ENCODE measurements around the gene EPHA8. TPM values are rescaled to one million over a fixed set of nuclear protein-coding genes. Genes with fewer than 3 reads are reported as not detected.
A peak's percentile ranks its signal among the peaks of the same experiment; 100 is the strongest.

EPHA8 gene
- total RNA-seq, 1 donor from 2014 or later, result not detected

DNA sequence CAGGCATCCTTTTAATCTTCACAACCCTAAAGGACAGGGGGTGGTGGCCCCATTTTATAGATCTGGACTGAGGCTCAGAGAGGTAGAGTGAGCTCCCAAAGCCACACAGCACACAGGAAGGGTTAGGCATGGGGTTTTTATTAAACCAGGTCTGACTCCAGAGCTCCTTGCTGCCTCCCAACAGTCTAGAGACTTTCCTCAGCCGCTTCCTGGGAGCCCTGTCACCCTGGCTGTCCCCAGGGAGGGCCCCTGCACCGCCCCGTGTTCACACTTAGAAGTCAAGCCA is 8.0 kb upstream of the EPHA8 start:
- intact Hi-C loops (cut with DNase I), result no loop called here
- no peak for DNase-seq
- no peak for ATAC-seq (ENCODE audit: poor library complexity)

DNA sequence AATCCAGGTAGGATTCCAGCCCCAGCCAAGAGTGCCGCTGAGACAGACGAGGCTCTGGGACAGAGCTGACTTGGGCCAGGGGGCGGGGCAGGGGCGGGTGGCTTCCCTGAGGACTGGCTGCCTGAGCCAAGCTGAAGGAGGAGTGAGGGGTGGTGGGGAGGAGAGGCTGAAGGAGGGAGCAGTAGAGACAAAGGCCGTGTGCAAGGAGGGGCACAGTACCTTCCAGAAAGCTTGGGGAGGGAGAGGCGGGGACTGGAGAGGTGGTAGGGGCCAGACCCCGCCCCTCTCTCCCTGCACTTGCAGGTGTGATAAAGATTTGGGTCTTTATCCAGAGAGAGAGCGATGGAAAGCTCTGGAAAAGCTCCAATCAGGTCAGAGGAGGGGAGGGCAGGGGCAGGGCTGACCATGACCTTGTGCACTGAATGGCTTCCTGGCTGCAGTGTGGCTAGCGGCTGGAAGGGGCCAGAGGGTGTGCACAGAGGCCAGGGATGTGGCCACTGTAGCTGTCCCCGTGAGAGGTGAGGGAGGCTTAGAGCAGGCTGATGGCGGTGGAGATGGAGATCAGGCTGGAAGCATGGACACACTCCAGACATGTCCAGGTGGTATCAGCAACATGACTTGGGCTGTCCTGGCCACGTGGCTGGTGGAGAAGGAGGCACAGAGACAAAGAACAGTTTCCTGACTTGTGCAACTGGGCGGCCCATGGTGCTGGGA is 6.7 kb upstream of the EPHA8 start:
- DNase-seq, result no peak
- intact Hi-C loops (cut with DNase I), result no loop called here
- no peak for ATAC-seq (ENCODE audit: poor library complexity)

DNA sequence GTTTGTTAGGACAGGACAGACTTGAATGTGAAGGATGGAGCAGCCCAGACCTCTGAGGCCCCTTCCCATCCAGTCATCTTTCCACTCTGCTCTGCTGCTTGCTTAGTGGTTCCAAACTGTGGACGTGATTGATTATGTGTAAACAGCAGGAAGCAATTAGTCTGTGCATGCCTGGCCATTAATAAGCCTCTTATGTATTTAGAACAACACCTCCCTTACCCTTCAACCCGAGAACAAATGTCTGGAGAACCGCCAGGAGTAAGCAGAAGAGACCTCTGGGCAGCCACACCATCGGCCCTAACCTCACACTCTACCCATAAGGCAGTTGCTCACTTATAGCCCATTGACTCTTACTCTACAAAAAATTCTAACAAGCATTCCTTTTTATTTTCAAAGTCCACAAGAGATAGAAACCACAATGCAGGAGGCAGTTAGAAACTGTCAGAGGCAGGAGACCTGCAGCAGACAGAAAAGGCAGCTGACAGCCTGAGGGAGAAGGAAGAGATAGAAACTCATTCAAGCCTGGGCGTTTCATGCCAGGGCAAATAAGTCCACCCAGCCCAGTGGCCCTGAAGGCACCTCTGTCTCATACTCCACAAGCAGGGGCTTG is 5.8 kb upstream of the EPHA8 start:
- intact Hi-C loops (cut with DNase I), result no loop called here
- DNase-seq (no peak), ATAC-seq (ENCODE audit: poor library complexity) (no peak)

DNA sequence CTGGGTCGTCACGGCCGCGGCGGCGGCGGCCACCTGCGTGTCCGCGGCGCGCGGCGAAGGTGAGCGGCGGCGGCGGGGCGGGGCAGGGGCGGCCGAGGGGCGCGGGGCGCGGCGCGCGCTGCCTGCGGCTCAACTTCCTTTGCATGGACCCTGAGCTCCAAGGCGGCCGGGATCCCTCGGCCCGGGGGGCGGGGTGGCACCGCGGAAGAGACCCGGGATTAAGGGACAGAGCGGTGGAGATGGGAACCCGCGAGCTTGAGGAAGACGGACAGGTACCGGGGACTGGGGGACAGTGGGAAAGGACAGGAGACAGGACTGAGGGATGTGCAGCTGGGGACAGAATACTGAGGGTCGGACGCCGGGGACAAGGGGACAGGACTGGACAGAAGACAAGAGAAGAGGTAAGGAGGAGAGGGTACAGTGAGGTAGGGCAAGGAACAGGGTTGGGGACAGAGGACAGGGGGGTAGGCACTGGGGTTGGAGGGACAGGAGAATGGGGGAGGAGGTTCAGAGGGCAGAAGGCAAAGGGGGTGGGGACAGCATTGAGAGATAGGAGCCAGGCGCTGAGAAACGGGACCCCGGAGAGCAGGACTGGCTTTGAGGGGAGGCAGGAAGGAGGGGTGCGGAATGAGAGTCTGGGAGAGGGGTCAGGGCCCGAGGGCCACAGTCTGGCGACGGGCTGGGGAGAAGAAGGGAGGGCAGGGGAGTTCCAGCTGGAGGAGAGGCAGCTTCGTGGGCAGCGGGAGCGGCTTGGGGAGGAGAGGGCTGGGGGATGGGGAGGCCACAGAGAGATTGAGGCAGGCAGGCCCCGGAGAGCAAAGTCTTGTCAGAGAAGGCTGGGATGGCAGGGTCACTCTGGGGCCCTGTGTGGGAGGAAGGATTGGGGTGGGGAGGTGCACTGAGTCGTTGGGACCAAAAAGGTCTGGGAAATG is 648 bp downstream of the EPHA8 start:
- ATAC-seq (ENCODE audit: poor library complexity) (no peak), DNase-seq (no peak)
- intact Hi-C loops (cut with DNase I), result no loop called here

DNA sequence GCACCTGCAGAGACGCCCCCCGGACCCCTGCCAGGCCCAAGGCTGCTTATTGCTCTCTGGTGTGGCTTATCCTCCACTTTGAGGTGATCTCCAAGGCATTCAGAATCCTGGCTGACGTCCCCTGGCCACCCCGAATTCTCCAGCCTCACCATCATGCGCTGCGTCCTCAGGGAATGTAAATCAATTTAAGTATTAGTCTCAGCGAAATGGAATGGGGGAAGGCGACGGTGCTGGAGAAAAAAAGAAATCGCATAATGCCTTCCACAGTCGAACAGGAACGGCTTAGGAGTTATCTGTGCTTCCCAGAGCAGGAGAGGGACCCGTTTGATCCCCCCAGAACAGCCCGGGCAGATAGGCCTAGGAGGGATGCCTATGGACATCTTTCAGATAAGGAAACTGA is 2.9 kb downstream of the EPHA8 start:
- intact Hi-C loops (cut with DNase I), result no loop called here
- DNase-seq (no peak), ATAC-seq (ENCODE audit: poor library complexity) (no peak)

DNA sequence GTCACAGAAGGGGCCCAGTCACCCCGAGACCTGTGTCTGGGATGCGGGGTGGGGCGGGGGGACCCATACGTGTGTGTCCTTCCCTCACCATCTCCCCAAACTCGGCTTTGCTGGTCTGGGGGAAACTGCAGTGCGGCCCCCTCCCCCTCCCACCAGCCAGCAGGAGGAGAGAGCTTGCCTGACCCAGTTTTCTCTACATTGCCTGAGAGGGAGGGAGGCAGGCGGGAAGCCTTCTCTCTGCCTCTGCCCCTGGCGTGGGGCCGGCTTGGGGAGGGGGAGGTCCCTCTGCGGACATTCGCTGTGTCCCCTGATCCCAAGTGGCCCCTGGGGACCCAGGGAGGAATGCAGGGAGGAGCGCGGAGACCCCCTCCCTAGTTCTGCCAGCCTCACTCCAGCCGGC is 3.9 kb downstream of the EPHA8 start:
- DNase-seq, result no peak
- intact Hi-C loops (cut with DNase I), result no loop called here
- ATAC-seq (ENCODE audit: poor library complexity), result no peak

DNA sequence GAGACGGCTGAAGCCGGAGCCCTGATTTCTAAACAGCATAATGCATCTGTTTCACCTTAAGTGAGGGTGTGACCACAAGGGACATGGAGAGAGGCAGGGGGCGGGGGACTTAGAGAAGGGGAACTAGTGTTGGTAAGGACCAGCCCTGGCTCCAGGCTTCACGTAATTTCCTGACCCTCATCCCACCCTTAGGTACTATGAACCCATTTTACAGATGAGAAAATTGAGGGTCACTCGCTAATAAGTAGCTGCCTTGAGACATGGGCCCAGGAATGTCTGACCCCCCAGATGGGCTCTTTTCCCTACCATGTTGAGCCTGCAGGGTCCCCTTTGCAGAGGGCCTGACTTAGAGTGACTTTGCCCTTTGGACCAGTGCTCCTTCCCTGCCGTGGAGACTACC is 4.7 kb downstream of the EPHA8 start:
- ATAC-seq (ENCODE audit: poor library complexity), result no peak
- intact Hi-C loops (cut with DNase I), result no loop called here
- DNase-seq, result no peak

DNA sequence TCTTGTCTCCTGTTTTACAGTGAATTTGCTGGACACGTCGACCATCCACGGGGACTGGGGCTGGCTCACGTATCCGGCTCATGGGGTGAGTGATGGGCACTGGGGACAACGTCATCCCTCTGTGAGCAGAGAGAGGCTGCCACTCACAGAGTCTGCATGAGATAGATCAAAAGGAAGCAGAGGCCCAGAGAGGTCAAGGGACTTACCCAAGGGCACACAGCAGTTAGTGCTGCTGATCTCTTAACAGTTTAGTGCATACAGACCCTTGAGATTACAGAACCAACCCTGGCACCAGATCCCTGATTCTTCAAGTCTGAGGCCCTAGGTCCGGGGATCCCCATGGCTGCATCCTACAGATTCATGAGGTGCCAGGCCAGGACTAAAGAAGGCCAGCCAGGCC is 6.0 kb downstream of the EPHA8 start:
- intact Hi-C loops (cut with DNase I), result no loop called here
- DNase-seq (no peak), ATAC-seq (ENCODE audit: poor library complexity) (no peak)

DNA sequence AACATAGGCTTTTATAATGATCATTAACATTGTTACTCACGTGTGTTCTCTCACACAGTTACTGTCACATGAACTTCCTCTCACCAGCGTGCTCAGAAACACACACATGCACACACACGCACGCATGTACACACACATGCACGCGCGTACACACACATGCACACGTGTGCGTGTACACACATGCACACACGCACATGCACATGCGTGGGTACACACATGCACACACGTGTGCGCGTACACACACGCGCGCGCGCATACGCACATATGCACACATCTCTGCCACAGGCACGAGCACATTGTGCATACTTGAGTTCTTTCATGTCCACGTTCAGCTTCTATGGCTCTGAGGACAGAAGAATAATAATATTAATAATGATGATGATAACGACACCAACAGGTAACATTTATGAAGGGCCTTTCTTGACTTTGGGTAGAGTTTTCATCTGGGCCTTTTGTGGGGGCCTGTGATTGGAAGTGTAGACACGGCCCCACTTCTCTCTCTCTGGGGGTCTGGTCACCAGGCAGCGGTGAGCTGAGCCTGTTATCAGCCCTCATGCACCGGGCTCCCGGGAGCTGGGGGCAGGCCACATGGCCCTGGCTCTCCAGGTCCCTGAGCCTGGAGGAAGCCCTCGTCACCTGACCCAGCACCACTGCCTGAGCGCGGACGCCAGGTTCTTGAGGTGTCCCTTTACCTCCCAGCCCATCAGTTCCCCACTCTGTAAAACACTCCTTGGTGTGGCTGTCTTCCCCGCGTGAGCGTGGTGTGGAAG is 7.0 kb downstream of the EPHA8 start:
- intact Hi-C loops (cut with DNase I), result no loop called here
- ATAC-seq (ENCODE audit: poor library complexity) (no peak), DNase-seq (no peak)

DNA sequence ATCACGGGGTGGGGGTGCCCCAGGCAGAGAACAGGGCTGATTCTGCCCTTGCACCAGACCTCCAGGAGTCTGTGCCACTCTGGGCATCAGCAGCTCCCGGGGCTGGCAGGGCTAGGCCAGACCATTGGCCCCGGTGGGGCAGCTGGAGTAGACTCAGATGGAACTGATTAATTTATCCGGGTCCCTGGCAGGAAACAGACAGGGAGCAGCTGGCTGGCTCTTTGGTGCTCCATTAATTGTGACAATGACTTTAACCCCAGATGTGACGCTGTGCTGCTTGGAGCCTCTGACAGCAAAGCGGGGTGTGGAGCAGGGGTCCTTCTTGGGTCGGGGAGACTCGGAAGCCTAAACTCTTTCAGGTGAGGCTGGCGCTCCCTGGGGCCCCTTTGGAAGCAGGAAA is 9.5 kb downstream of the EPHA8 start:
- no peak for ATAC-seq (ENCODE audit: poor library complexity)
- DNase-seq, result no peak
- intact Hi-C loops (cut with DNase I), result no loop called here

DNA sequence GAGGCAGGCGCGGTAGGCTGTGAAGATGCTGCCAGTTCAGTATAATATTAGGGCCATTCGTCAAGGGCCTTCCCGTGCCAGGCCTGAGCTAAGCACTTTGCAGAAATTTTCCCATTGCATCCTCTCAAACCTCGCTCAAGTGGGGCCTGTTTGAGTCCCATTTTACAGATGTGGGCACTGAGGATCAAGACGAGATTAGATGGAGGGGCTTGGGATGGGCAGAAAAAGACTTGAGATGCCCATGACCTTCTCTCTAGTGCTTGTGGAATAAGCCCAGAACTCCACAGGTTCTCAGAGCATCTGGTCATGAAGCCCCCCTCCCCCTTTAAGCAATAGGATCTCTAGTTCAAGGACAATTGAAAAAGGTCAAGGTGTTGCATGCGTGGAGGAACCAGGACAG is 9.9 kb downstream of the EPHA8 start:
- DNase-seq, result no peak
- no peak for ATAC-seq (ENCODE audit: poor library complexity)
- intact Hi-C loops (cut with DNase I), result no loop called here

DNA sequence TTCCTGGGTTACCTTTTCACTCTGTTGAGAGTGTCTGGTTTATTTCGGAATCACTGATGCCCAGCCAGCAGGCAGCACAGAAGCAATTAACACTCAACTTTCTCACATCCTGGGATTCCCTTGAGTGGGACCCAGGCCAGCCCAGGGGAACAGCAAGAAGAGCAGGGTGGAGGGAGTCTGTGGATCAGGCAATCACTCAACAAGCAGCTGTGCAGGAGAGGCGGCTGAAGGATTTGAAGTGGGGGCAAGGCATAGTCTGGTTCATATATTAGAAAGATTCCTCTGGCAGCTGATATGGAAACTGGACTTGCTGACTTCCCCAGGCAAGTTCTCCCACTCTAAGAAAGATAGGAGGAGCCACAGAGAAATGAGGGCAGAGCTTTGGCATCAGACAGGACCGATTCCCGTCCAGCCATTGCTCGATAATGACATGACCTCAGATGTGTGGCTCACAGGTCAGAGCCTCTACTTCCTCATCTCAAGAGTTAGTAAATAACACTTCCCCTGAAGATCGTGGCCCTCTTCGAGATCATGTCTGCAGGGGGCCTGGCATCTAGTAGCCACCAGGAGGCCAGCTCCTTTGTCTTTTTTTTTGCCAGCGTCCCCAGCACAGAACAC is 12.4 kb downstream of the EPHA8 start:
- peak; percentile 41 for ATAC-seq (ENCODE audit: poor library complexity)
- no peak for DNase-seq
- intact Hi-C loops (cut with DNase I), result no loop called here

DNA sequence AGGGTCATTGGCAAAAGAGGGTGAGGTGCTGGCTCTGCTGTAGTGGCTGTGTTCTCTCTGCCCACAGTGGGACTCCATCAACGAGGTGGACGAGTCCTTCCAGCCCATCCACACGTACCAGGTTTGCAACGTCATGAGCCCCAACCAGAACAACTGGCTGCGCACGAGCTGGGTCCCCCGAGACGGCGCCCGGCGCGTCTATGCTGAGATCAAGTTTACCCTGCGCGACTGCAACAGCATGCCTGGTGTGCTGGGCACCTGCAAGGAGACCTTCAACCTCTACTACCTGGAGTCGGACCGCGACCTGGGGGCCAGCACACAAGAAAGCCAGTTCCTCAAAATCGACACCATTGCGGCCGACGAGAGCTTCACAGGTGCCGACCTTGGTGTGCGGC is 12.9 kb downstream of the EPHA8 start:
- intact Hi-C loops (cut with DNase I), result no loop called here
- DNase-seq (no peak), ATAC-seq (ENCODE audit: poor library complexity) (no peak)

DNA sequence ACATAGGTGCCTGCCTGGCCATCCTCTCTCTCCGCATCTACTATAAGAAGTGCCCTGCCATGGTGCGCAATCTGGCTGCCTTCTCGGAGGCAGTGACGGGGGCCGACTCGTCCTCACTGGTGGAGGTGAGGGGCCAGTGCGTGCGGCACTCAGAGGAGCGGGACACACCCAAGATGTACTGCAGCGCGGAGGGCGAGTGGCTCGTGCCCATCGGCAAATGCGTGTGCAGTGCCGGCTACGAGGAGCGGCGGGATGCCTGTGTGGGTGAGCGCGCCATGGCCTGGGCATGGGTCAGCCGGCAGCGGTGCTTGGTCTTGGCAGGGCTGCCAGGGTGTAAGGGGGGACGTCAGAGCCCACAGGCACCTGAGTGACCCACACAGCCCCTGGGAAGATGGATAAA is 13.3 kb downstream of the EPHA8 start:
- ATAC-seq (ENCODE audit: poor library complexity) (no peak), DNase-seq (no peak)
- intact Hi-C loops (cut with DNase I), result no loop called here

DNA sequence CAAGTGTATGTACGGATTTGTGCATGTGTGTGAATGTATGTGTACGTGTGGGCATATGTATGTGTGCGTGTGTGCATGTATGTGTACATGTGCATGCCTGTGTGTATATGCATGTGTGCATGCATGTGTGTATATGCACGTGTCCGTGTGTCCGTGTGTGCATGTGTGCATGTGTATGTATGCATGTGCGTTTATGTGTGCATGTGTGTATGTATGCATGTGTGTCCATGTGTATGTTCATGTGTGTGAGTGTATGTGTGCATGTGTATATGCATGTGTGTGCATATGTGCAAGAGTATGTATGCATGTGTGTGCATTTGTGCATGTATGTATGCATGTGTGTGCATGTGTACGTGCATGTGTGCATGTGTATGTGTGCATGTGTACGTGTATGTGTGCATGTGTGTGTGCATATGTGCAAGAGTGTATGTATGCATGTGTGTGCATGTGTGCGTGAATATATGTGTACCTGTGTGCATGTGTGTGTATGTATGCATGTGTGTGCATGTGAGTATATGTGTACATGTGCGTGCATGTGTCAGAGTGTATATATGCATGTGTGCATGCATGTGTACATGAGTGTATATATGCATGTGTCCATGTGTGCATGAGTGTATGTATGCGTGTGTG is 15.6 kb downstream of the EPHA8 start:
- intact Hi-C loops (cut with DNase I), result no loop called here
- no peak for DNase-seq

DNA sequence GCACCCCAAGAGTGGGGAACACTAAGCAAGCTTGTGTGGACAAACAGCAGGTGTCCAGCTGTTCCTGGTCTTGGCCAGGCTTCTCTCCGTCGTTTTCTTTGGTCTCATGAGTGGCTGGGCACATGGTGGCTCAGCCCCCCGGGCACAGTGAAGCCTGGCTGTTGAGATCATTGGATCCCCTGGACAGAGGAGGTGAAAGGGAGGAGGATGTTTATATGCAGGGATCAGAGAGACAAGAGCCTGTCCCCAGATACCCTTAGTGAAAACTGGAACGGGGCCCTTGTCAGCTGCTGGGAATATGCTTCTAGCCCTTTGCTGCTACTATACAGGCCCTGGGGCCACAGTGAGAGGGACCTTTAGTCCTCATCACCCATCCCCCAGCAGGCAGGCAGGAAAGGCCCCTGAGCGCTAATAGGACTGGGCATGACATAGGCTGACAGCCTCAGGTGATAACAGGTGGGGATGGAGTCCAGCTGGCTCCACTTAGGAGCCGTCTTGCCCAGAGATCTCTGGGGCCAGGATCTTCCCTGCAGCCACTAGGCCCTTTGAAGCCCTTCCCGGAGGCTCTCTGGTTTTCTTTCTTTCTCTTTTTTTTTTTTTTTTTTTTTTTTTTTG is 16.4 kb downstream of the EPHA8 start:
- intact Hi-C loops (cut with DNase I), result no loop called here
- peak; percentile 83 for ATAC-seq (ENCODE audit: poor library complexity)
- DNase-seq, result peak; percentile 63

More for the DNA sequence above, 15.6 kb downstream of the EPHA8 start:
- no peak for ATAC-seq (ENCODE audit: poor library complexity)

DNA sequence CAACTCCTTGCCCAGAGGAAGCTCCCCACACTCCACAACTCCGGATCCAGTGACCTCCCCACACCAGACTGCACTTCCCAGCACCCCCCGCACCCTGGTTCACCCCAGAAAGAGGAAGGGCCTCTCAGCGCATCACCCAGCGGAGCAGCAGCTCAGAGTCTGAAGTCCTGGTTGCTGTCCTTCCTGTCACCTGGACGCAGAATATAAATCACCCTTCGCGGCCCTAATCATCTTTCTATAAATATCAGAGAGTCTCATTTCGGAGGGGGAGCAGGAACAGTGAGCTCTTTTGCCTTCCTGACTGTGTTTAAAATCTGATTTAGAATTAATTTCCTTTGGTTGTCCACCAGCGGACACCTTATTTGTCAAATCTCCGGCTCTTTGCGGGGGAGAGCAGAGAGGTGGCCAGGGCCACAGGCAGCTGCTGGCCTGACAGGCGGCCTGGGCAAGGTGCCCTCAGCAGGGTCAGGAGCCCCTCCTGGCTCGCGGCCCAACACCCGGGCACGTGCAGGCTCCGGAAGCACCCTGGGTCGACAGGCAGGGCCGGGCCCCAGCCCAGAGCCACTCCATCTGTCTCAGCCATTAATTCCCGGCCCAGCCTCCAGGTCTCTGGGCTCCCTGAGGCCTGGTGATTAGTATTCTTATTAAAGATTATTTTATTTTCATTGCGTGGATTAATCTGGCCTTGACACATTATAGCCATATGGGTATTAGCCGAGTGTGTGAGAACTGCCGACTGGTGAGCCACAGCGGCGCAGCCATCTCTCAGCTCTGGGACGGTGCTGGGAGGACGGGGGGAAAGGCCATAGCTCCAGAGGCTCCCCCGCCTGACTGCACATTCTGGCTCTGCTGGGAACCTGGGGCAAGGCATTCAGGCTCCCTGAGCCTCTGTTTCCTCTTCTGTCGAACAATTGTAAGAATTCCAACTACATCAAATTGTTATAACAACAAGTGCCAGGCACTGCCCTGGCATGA is 19.7 kb downstream of the EPHA8 start:
- intact Hi-C loops (cut with DNase I), result no loop called here
- ATAC-seq (ENCODE audit: poor library complexity) (peak; percentile 68), DNase-seq (peak; percentile 61)

Measured in Right ventricle myocardium superior (tissue), 1 donor.